NOMO-1 (cell line): ENCODE data around the gene DLG4.
"Not testable (repeated sequence)": the region's sequence is repeated elsewhere in the genome, so short reads cannot be mapped to it uniquely, and the experiment has no call there.

Experiments used
- DNase-seq, 2 experiments: peaks; one replicate each; lab custom pipeline; 2025; ENCODE audit not compliant: unreplicated experiment in 2 of 2; lab: John Stamatoyannopoulos, UW

DLG4 gene

GRCh38 chr17:7190276-7190917, 29.2 kb downstream of the DLG4 start:
- no peak for DNase-seq

DNA sequence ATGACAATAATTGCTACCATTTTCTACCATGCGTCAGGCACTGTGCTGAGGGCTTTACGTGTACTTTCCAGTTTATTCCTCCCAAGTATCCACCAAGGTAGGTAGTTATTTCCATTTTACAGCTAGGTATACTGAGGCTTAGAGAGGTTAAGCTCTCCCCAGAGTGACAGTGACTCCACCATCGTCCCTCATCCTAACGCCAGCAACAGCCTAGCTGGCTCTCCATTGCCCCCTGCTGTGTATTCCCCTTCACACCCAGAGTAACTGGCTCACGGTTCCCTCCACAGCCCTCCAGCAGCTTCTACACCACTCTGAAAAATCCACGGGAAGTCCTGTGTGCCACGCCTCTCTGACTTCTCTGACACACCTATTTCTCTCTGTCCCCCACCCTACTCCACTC, 33.4 kb downstream of the DLG4 start:
- no peak for DNase-seq

- DNase-seq: no peak
Measured at GRCh38 chr17:7184647-7185046, 35.0 kb downstream of the DLG4 start.

DNA sequence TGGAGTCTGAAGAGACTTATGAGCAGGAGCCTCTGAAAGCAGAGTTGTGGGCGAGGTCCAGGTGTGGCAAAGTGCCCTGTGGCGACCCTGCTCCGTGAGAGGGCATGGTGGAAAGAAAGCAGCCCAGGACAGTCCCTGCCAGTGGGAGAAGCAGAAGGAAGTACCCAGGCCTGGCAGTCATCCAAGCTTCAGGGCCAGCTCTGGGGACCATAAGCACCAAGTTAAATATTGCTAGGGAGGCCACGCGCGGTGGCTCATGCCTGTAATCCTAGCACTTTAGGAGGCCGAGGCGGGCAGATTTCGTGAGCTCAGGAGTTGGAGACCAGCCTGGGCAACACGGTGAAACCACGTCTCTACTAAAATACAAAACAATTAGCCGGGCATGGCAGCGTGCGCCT, 35.5 kb downstream of the DLG4 start:
- no peak for DNase-seq

GRCh38 chr17:7183433-7184090, 36.1 kb downstream of the DLG4 start:
- no peak for DNase-seq

DNA sequence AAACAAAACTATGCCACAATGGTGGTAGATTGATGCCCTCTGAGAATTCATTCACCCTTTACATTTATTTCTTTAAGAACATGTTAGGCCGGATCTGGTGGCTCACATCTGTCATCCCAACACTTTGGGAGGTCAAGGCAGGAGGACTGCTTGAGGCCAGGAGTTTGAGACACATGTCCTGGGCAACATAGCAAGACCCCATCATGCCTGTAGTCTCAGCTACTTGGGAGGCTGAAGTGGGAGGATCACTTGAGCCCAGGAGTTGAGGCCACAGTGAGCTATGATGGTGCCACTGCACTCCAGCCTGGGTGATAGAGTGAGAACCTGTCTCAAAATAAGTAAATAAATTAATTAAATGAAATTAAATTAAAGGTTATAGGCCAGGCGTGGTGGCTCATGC, 37.5 kb downstream of the DLG4 start:
- not testable (repeated sequence) for DNase-seq

GRCh38 chr17:7179317-7180254, 40.0 kb downstream of the DLG4 start, which contains the start of gene ASGR1:
ASGR1 (minus strand) TSS chr17:7179370; CDS start chr17:7178563, 807 bp downstream.
- DNase-seq: no peak

- no peak for DNase-seq
Measured at GRCh38 chr17:7178973-7179316, 40.7 kb downstream of the DLG4 start.

DNA sequence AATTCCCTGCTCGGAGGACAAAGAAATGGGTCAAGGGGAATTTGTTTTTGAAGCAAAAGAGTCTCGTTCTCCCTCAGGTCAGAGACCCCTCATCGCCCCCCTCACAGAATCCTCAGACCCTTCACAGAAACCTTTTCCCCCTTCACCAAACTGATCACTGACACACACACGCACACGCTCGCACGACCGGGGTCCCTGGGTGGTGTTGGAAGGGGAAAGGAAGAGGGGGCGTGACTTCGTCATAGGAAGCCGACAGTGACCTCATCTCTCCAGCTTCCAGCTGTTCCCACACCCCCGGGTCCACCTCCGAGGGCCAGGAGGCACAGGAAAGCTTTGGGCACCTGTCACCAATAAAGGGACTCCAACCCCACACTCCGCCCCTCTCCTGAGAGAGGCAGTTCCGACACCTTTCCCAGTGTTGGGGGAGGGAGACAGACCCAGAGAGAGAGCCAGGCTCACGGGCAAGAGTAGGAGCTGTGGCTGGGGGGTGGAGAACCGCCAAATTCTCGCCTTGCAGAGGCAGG, 41.6 kb downstream of the DLG4 start:
- DNase-seq: no peak

DNA sequence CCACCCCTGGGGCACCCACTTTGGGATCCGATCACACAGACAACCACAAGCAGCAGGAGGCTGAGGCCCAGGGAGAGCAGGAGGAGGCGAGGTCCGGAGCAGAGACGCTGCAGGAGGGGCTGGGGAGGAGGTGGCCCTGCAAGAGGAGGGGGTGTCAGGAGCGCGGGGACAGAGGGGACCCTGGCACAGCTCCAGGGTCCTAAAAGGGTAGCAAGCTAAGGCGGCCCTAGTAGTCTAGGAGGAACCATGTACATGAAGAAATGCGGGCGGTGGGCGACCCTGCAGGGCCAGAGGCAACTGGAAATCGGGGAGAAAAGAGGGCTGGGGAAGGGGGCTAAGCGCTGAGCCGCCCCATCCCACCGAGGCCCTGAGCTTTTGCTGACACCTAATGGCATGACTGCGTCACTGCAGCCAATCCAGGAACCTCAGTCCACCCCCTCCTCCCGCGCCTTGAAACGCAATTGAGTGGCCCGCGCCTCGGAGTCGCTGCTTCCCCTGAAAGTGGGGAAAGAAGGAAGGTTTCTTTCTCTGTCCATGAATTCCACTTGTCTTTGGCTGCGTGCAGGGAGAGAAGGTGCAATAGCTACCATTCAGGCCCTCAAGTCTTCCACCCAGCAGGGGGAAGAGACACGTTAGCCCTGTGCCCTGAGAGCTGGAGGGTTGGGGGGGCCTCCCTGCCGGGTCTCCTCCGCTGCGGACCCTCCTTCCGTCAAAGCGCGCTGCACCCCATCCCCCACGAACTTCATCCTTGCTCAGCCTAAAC, 42.3 kb downstream of the DLG4 start:
- peak; percentile 60 to 70 for DNase-seq

GRCh38 chr17:7176841-7177190, 42.8 kb downstream of the DLG4 start:
- DNase-seq: no peak

- no peak for DNase-seq
Measured at GRCh38 chr17:7176107-7176840, 43.4 kb downstream of the DLG4 start.

- DNase-seq: no peak
Measured at GRCh38 chr17:7175330-7175733, 44.3 kb downstream of the DLG4 start.

GRCh38 chr17:7174603-7175326, 44.9 kb downstream of the DLG4 start:
- no peak for DNase-seq

DNA sequence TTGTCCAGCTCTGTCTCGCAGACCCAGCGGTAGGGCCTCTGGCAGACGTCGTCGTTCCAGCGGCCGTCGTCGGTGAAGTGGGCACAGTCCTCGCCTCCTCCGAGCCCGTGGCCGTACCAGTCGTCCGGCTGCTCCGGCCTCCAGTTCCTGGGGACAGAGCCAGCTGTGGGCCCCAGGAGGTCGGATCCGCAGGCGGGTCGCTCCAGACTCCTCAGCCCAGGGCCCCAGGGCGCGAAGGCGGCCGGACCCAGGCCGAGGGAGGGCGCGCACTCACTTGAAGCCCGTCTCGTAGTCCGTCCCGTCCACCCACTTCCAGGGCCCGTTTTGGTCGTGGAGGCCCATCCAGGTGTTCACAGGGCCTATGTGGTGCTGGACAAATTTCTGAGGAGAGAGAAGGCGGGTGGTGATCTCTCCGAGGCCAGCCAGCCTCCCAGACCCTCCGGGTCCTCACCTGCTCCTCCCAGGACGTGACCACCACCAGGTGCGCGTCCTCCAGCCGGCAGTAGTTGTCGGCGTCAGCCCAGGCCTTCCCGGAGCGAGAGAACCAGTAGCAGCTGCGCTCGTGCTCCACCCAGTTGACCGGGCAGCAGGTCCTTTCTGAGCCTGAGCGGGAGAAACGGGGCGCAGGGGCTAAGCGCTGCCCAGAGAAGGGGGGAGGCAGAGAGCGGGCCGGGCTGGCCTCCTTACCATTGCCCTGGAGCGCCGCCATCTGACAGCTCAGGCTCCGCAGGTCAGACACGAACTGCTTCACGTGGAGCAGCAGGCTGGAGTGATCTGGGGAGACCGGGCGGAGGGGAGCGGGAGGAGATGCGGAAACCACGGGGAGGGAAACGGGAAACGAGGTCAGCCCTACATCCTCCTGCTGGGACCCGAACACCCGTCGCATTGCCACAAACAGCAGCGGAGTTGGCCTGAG, 45.7 kb downstream of the DLG4 start:
- no peak for DNase-seq

GRCh38 chr17:7172522-7173191, 47.0 kb downstream of the DLG4 start:
- DNase-seq: not testable (repeated sequence)

- DNase-seq: not testable (repeated sequence)
Measured at GRCh38 chr17:7169565-7169908, 50.1 kb downstream of the DLG4 start.
